ENCODE results near the gene RANBP1. TPM values are rescaled to one million over a fixed set of nuclear protein-coding genes. Genes with fewer than 3 reads are reported as not detected.

Gene RANBP1
- total and polyA plus RNA-seq, 12 donors = 63.3 to 346 (median 126) TPM

GRCh38 chr22:20079745-20080444 is 36.0 kb upstream of the RANBP1 start, which contains the start of gene DGCR8:
DGCR8 (plus strand) TSS chr22:20080241; CDS start chr22:20085964, 5,723 bp downstream.
- WGBS, 4 donors = 0 to 1% (median 0%) methylated on average over 4 to 99 of the region's 100 CpGs; no CpG with 5 or more reads in 1 of the 4 donors
- Histone ChIP-seq H3K4me1 (replicated peaks in 1 of 2) (peaks cover 11 to 43% of the 10 kb centered on the region in 2 donors), H3K36me3 (replicated peaks in 1 of 2) (no peaks in the 10 kb centered on the region), H3K27ac (peak within 1 kb of the TSS; percentile 60 to 96 (median 86)), H3K4me3 (peak within 1 kb of the TSS in 3 of 4 donors; percentile 62 to 81 (median 79)), H3K9me3 (replicated peaks in 1 of 3) (no peaks in the 10 kb centered on the region), H3K27me3 (no peaks in the 10 kb centered on the region)
- intact Hi-C loops (cut with DNase I) = loop anchor here in 1 of 2 donors (10.0 kb wide), 1 partner anchor 105 kb away; no protein-coding TSS in a partner anchor
- peak; percentile 92 to 96 (median 93) for DNase-seq
- TF ChIP-seq CTCF (IDR thresholded peaks at IDR 0.05) = no peak
- peak; percentile 19 to 51 for TF ChIP-seq POLR2A (IDR thresholded peaks at IDR 0.05)

GRCh38 chr22:20080445-20080775 is 35.5 kb upstream of the RANBP1 start:
- TF ChIP-seq CTCF (IDR thresholded peaks at IDR 0.05) = no peak
- TF ChIP-seq POLR2A (IDR thresholded peaks at IDR 0.05) = no peak
- Histone ChIP-seq H3K27ac (peak overlapping the region; percentile 60 to 96 (median 86)), H3K4me3 (peak overlapping the region in 3 of 4 donors; percentile 62 to 81 (median 79)), H3K4me1 (replicated peaks in 1 of 2) (peaks cover 11 to 46% of the 10 kb centered on the region in 2 donors), H3K27me3 (no peaks in the 10 kb centered on the region), H3K9me3 (replicated peaks in 1 of 3) (no peaks in the 10 kb centered on the region), H3K36me3 (replicated peaks in 1 of 2) (no peaks in the 10 kb centered on the region)
- DNase-seq = peak; percentile 44 to 71 (median 58)
- intact Hi-C loops (cut with DNase I) = loop anchor here in 1 of 2 donors (10.0 kb wide), 1 partner anchor 106 kb away; no protein-coding TSS in a partner anchor
- WGBS, 4 donors = 0% methylated on average over 3 to 34 of the region's 34 CpGs; no CpG with 5 or more reads in 1 of the 4 donors

GRCh38 chr22:20080776-20081654 is 34.9 kb upstream of the RANBP1 start:
- TF ChIP-seq POLR2A (IDR thresholded peaks at IDR 0.05) (no peak), CTCF (IDR thresholded peaks at IDR 0.05) (no peak)
- Histone ChIP-seq H3K27ac (peak overlapping the region; percentile 60 to 96 (median 86)), H3K9me3 (replicated peaks in 1 of 3) (no peaks in the 10 kb centered on the region), H3K36me3 (replicated peaks in 1 of 2) (peaks cover 0 to 5% of the 10 kb centered on the region in 2 donors), H3K4me1 (replicated peaks in 1 of 2) (peaks cover 11 to 46% of the 10 kb centered on the region in 2 donors), H3K27me3 (no peaks in the 10 kb centered on the region), H3K4me3 (peak overlapping the region in 3 of 4 donors; percentile 62 to 81 (median 79))
- 9 to 21% (median 19%) methylated on average over 7 to 27 of the region's 27 CpGs for WGBS, 4 donors
- peak in 6 of 7 donors; percentile 46 to 68 (median 54) for DNase-seq
- intact Hi-C loops (cut with DNase I) = loop anchor here in 1 of 2 donors (10.0 kb wide), 1 partner anchor 106 kb away; no protein-coding TSS in a partner anchor

Measured in adrenal gland (tissue), 12 donors.